HG03064 (cell line): Measurements from ENCODE around the gene NOTUM.
A peak's percentile ranks its signal among the peaks of the same experiment; 100 is the strongest.

Source experiments
- ATAC-seq: cut with Tn5 transposase; IDR thresholded peaks from one replicate; pipeline ENCODE4 v1.9.1; 2021; ENCODE audit warnings: low read depth; ENCODE audit not compliant: unreplicated experiment

Gene NOTUM

DNA sequence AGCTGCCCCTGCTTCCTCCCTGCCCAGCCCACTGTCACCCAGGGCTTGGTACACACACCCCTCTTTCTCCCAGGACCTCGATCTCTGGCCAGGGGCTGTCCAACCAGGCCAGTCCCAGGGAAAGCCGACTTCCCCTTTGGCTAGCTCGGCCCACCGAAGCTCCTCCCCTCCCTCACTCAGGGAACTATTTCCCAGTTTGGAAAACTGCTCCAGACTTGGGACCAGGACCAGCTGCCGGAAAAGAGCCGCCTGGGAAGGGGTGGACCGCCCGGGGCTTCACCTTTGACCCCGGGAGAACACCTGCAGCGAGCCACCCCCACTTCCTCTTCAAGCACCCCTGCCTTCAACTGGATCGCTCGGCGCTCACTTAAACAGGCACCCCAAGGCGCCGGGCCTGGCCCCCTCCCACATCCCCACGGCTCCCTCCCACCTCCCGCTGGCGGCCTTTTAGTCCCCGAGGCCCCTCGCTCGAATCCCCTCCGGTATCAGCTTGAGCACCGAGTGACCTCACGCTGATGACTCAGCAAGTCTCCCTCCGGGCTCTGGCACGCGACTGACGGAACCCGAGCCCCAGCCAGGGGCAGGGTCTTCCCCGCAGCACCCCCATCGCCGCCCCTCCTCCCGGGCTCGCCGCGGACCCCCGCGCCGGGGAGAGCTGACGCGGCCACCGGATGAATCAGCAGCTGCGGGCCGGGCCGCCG lies 34.4 kb downstream of the NOTUM start:
- no peak for ATAC-seq

DNA sequence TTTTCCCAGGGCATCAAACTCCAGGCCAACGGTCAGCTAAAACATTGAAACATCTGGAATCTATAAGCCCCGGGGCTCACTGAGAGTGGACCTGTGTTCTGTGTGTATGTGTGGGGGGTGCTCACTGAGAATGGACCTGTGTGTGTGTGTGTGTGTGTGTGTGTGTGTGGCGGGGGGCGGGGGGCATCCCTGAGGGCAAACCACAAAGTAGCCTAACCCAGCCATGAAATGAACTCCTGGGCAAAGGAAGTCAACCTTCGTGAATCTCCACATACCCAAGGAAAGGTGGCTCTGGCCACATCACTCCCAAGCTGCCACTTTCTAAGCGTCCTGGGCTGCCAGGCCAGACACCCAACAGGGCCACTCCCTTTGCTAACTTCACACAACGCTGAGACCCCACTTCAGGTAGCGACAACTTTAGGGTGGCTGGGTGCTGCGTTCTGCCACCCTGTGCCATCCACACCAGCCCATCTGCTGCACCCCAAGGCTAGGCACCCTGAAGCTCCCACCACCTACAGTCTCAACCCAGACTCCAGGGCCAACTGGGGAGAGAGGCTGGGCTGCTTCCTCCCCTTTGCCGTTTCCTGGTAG lies 35.0 kb downstream of the NOTUM start:
- ATAC-seq: no peak

- ATAC-seq: no peak
These were observed 36.1 kb downstream of the NOTUM start for GRCh38 chr17:81924557-81925532.

GRCh38 chr17:81923302-81924260 lies 37.4 kb downstream of the NOTUM start:
- no peak for ATAC-seq

DNA sequence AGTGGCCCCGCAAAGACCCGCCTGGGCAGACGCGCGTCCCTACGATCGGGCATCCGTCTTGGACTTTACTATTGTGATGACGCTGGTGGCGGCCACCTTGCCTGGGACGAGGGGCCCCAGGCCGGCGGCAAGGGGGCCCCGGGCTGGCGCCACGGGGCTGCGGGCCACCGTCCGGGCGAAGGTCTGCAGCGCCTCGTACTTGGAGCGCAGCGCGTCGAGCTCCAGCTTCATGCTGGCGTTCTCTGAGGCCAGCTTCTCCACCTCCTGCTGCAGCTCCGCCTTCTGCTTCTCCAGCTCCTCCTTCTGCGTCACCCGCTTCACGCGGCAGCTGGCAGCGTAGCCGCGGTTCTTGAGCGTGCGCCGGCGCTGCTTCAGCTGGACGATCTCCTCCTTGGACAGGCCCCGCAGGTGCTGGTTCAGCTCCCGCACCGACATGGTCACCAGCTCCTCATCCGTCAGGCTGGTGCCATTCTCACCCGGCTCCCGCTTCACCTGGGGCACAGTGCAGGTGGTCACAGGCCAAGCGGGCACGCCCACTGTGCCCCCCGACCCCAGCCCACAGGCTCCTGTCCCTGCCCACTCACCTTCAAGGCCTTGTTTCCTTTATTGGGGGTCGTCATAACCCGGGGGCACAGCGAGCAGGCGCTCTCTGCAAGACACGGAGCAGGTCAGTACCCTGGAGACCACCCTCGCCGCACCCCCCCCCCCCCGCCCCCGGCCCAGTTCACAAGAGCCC lies 38.3 kb downstream of the NOTUM start:
- no peak for ATAC-seq

- no peak for ATAC-seq
These were observed 38.9 kb downstream of the NOTUM start for GRCh38 chr17:81921996-81922565.

GRCh38 chr17:81921537-81921862 lies 39.5 kb downstream of the NOTUM start:
- no peak for ATAC-seq

GRCh38 chr17:81920612-81921536 lies 40.1 kb downstream of the NOTUM start:
- no peak for ATAC-seq

DNA sequence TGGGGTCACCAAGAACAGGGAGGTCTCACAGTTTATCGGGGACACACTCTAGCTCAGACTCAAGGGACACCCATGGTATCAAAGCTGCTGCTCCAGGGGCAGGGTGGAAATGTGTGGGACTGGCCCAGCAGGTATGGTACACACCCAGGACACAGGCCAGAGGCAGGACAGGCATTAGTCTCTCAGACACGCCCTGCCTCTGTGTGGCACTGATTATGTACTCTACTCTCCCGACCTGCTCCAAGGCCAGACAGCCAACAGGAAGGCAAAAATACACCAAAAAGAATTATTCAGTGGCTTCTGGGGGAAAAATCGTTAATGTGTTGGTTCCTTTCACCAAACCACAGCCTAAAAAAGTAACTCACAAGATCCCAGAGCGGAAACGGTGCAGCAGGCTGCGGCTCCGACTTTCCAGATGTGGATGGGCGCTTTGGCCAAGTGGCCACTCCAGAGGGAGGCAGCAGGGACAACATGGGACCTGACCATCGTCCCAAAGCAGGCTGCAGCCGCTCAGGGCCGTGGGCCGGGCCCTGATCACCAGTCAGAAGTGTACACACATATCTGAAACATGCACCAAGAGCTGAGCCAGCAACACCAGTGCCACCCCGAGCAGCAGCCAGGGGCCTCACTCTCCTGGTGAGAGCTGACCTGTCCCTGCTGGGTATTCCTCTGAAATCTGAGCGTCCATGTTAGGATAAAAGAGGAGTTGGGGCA lies 42.0 kb downstream of the NOTUM start:
- no peak for ATAC-seq

DNA sequence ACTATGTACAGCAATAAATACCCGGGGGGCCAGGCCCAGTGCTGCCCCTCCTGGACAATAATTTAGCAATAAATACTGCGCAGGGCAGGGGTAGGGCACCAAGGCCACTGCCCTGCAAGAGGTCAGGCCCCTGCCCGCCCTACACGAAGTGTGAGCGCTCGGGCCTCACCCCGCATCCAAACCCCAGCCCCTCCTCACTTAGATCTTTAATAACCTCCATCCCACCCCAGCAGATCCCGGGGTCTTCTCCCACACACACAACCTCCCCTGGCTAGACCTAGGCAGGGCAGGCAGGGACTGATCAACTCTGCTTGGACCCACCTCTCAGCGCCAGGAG lies 42.7 kb downstream of the NOTUM start:
- peak; percentile 5 for ATAC-seq

DNA sequence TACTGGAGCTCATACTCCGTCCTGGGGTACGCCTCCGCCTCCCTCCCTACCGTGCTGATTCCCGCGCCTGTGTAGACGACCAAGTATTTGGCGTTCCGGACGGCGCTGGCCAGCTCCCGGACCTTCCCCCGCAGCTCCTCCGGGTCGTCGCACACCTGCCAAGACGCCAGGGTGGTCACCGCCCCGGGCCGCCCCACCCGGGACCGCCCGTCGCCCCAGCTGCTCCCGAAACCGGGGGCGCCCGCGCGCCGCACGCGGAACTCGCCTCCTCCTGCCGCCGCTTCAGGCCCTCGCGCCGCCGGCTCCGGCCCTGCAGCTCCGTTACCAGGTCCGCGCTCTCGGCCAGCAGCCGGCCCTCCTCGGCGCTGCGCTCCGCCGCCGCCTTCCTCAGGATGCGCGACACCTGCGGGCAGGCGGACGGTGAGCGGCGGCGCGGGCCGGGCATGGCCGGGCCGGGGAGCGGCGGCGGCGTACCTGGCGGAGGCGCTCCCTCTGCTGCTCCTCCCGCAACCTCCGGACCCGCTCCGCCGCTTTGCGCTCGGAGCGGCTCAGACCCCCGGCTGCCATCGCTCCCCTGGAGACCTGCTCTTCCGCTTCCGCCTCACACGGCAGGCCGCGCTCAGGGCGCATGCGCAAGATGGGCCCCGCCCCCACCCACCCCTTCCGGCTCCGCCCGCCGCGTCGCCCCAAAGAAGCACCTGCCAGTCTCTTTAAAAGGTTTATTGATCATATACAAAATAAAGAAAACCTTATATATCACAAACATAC lies 43.2 kb downstream of the NOTUM start, which contains the start of gene SIRT7:
Gene SIRT7 (minus strand): TSS at position 612 of the 768 bp plus-strand sequence. CDS start 45 bp downstream, at position 567.
- peak; percentile 57 for ATAC-seq

DNA sequence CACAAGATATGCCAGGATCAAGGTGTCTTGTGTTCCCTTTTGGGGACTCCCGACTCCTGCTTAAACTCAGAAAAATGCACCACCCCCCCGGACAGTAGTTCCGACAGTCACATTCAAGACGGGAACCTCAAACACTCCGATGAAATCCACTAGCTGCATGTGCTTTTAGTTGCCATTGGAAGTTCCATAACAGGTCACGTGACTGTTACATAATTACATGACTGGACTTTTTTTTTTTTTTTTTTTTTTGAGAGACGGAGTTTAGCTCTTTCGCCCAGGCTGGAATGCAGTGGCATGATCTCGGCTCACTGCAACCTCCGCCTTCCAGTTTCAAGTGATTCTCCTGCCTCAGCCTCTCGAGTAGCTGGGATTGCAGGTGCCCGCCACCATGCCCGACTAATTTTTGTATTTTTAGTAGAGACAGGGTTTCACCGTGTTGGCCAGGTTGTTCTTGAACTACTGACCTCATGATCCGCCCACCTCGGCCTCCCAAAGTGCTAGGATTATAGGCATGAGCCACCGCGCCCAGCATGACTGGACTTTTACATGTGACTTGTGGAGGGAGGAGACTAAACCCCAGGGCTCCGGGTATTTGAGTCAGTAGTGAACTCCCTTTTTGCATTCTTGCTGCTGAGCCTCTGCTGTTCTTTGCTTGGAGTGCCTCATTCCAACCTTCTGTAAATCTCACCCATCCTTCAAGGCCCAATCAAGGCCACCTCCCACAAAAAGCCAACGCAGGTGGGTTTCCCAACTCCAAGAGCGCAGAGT lies 44.6 kb downstream of the NOTUM start:
- ATAC-seq: no peak

GRCh38 chr17:81915331-81915730 lies 45.7 kb downstream of the NOTUM start:
- ATAC-seq: no peak

DNA sequence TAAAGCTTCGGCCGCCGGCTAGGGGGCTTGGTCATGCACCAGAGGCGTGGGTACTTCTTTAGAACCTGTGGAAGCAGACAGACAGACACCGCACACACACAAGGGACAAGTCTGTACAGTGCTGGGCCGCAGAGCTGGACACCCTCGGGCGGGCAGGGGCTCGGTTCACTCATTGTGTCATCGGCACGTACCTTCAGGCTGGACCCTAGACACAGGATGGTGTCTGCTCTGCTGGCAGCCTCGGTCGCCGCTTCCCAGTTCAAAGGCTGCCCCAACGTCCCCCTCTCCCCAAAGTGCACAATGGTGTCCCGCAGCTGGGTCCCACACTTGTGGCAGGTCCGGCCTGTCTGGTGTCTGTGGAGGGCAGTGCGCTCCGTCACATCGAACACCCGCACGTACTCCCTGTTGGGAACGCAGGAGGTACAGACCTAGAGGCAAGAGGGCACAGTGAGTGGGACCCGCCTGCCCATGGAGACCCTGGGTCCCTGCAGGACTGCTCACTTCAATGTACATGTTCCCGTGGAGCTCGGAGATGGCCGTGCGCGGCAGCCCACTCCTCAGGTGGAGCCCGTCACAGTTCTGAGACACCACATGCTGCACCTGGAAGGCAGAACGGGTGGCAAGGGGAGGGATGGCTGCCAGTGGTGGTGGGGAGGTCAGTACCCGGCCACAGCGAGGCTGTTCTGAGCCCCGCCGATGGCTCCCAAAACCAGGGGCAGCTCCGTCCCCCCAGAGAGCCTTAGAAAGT lies 46.7 kb downstream of the NOTUM start:
- no peak for ATAC-seq

- ATAC-seq: no peak
These were observed 47.4 kb downstream of the NOTUM start for GRCh38 chr17:81913394-81914102.
